Smooth muscle cell (in vitro differentiated cells): Measurements from ENCODE around the gene LRBA. TPM values are rescaled to one million over a fixed set of nuclear protein-coding genes. Genes with fewer than 3 reads are reported as not detected.

Experiments
- DNase-seq: peaks from one replicate; lab custom pipeline; 2025; ENCODE audit not compliant: unreplicated experiment; lab: John Stamatoyannopoulos, UW
- H2AFZ ChIP-seq: fragments of 200-600 bp; sonication (generic); 2 replicates; pipeline ENCODE4 v1.6.0; 2016; ENCODE audit warnings: antibody characterized with exemption, low read depth, mild to moderate bottlenecking
- H3F3A ChIP-seq: fragments of 200-600 bp; sonication (generic); 2 replicates; pipeline ENCODE4 v1.6.0; 2017; ENCODE audit warnings: antibody characterized with exemption, low read depth
- H3K27ac ChIP-seq: fragments of 200-600 bp; sonication (generic); 2 replicates; pipeline ENCODE4 v1.5.1; 2016; ENCODE audit warnings: low read depth, mild to moderate bottlenecking
- H3K27me3 ChIP-seq: fragments of 200-600 bp; sonication (generic); 2 replicates; pipeline ENCODE4 v1.6.1; 2016; ENCODE audit warnings: low read depth, mild to moderate bottlenecking
- H3K36me3 ChIP-seq: fragments of 200-600 bp; sonication (generic); 2 replicates; pipeline ENCODE4 v1.5.1; 2016; ENCODE audit warnings: low read depth
- H3K4me1 ChIP-seq: fragments of 200-600 bp; sonication (generic); 2 replicates; pipeline ENCODE4 v1.5.1; 2016; ENCODE audit warnings: low read depth
- H3K4me2 ChIP-seq: fragments of 200-600 bp; sonication (generic); 2 replicates; pipeline ENCODE4 v1.6.0; 2016; ENCODE audit warnings: mild to moderate bottlenecking
- H3K4me3 ChIP-seq: fragments of 200-600 bp; sonication (generic); 2 replicates; pipeline ENCODE4 v1.5.1; 2016; ENCODE audit warnings: mild to moderate bottlenecking
- H3K79me2 ChIP-seq: fragments of 200-600 bp; sonication (generic); 2 replicates; pipeline ENCODE4 v1.6.0; 2016; ENCODE audit warnings: low read depth, mild to moderate bottlenecking
- H3K9ac ChIP-seq: fragments of 200-600 bp; sonication (generic); 2 replicates; pipeline ENCODE4 v1.6.0; 2016; ENCODE audit warnings: low read depth
- H3K9me3 ChIP-seq: fragments of 200-600 bp; sonication (generic); replicated peaks from 2 replicates; pipeline ENCODE4 v1.5.1; 2016; ENCODE audit warnings: low read depth
- H4K20me1 ChIP-seq: fragments of 200-600 bp; sonication (generic); 2 replicates; pipeline ENCODE4 v1.6.0; 2016; ENCODE audit warnings: low read depth
- CTCF ChIP-seq: fragments of 200-600 bp; sonication (generic); IDR thresholded peaks from 2 replicates; pipeline ENCODE4 v1.5.1; 2017; ENCODE audit warnings: borderline replicate concordance, mild to moderate bottlenecking, antibody characterized with exemption; ENCODE audit not compliant: insufficient read depth, poor library complexity, severe bottlenecking
- WGBS: methylation state at CpG from one replicate; pipeline ENCODE4 v1.1.7; 2016; ENCODE audit warnings: low lambda C conversion rate; 5-methylcytosine and 5-hydroxymethylcytosine counted together
- polyA plus RNA-seq: library from polyadenylated mRNA; unstranded; fragments of >200 nt; fragmentation: Nextera tagmentation; extraction: Ambion mirVana; gene quantifications from 2 replicates; pipeline ENCODE4 v1.2.1, GENCODE V29; 2016
- total RNA-seq: library from RNA; depleted of rRNA; stranded (reverse); fragments of >200 nt; gene quantifications from 2 replicates; pipeline ENCODE4 v1.2.3, GENCODE V29; 2014

LRBA gene
- total and polyA plus RNA-seq, 2 experiments from 2014 or later, result 1.6 to 26.2 TPM

GRCh38 chr4:150242820-150243458, 772.1 kb downstream of the LRBA start:
- no peak overlapping the region for H3K9ac ChIP-seq
- 36% methylated on average over 6 of the region's 6 CpGs for WGBS
- H3K4me1 ChIP-seq, result peaks cover 13% of the 10 kb centered on the region
- no peak overlapping the region for H3K27ac ChIP-seq
- no peaks in the 10 kb centered on the region for H3K27me3 ChIP-seq
- H4K20me1 ChIP-seq, result no peaks in the 10 kb centered on the region
- no peak for DNase-seq
- no peak overlapping the region for H3K4me3 ChIP-seq
- peaks cover 4% of the 10 kb centered on the region for H3F3A ChIP-seq
- no peaks in the 10 kb centered on the region for H3K36me3 ChIP-seq
- no peak overlapping the region for H2AFZ ChIP-seq
- peak; percentile 93 for TF ChIP-seq CTCF
- H3K79me2 ChIP-seq, result no peaks in the 10 kb centered on the region
- no peak overlapping the region for H3K4me2 ChIP-seq
- no peaks in the 10 kb centered on the region for H3K9me3 ChIP-seq

GRCh38 chr4:150240011-150240410, 775.1 kb downstream of the LRBA start:
- no peak overlapping the region for H3K27ac ChIP-seq
- no peak overlapping the region for H3K9ac ChIP-seq
- H3K27me3 ChIP-seq, result no peaks in the 10 kb centered on the region
- TF ChIP-seq CTCF, result no peak
- H3K9me3 ChIP-seq, result no peaks in the 10 kb centered on the region
- no peak overlapping the region for H3K4me2 ChIP-seq
- DNase-seq, result no peak
- H2AFZ ChIP-seq, result no peak overlapping the region
- H3K4me1 ChIP-seq, result peaks cover 36% of the 10 kb centered on the region
- no peaks in the 10 kb centered on the region for H3K36me3 ChIP-seq
- no peaks in the 10 kb centered on the region for H4K20me1 ChIP-seq
- no peaks in the 10 kb centered on the region for H3K79me2 ChIP-seq
- peaks cover 11% of the 10 kb centered on the region for H3F3A ChIP-seq
- H3K4me3 ChIP-seq, result no peak overlapping the region

GRCh38 chr4:150238591-150238990, 776.5 kb downstream of the LRBA start:
- no peaks in the 10 kb centered on the region for H3K27me3 ChIP-seq
- H3K4me3 ChIP-seq, result no peak overlapping the region
- H3K4me2 ChIP-seq, result peak overlapping the region; percentile 76
- peaks cover 9% of the 10 kb centered on the region for H3F3A ChIP-seq
- 96% methylated on average over 1 of the region's 1 CpG for WGBS
- H3K4me1 ChIP-seq, result peaks cover 31% of the 10 kb centered on the region
- H3K36me3 ChIP-seq, result no peaks in the 10 kb centered on the region
- H2AFZ ChIP-seq, result no peak overlapping the region
- DNase-seq, result no peak
- no peaks in the 10 kb centered on the region for H3K9me3 ChIP-seq
- peak overlapping the region; percentile 5 for H3K9ac ChIP-seq
- no peaks in the 10 kb centered on the region for H3K79me2 ChIP-seq
- TF ChIP-seq CTCF, result no peak
- no peaks in the 10 kb centered on the region for H4K20me1 ChIP-seq
- peak overlapping the region; percentile 95 for H3K27ac ChIP-seq
